B cell (primary cell): ENCODE results near the gene PRKCH.

ENCODE experiments used
- EZH2 ChIP-seq: IDR thresholded peaks from 2 replicates; pipeline ENCODE4 v1.6.1; 2012; ENCODE audit warnings: borderline replicate concordance, low read depth, mild to moderate bottlenecking, moderate library complexity, low read length; ENCODE audit not compliant: insufficient read depth, poor library complexity, severe bottlenecking
- TF ChIP-seq, protein P1 (sequence below): fragments of 200-600 bp; IDR thresholded peaks from one replicate; pipeline ENCODE4 v1.8.0; 2022; ENCODE audit warnings: antibody characterized with exemption, mild to moderate bottlenecking

GRCh38 chr14:61535458-61535857 lies 214.1 kb downstream of the PRKCH start:
- TF ChIP-seq, protein P1, sequence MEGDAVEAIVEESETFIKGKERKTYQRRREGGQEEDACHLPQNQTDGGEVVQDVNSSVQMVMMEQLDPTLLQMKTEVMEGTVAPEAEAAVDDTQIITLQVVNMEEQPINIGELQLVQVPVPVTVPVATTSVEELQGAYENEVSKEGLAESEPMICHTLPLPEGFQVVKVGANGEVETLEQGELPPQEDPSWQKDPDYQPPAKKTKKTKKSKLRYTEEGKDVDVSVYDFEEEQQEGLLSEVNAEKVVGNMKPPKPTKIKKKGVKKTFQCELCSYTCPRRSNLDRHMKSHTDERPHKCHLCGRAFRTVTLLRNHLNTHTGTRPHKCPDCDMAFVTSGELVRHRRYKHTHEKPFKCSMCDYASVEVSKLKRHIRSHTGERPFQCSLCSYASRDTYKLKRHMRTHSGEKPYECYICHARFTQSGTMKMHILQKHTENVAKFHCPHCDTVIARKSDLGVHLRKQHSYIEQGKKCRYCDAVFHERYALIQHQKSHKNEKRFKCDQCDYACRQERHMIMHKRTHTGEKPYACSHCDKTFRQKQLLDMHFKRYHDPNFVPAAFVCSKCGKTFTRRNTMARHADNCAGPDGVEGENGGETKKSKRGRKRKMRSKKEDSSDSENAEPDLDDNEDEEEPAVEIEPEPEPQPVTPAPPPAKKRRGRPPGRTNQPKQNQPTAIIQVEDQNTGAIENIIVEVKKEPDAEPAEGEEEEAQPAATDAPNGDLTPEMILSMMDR: no peak
- TF ChIP-seq EZH2: no peak
